Esophagus squamous epithelium (tissue), 5 donors: ENCODE data around the gene WDR37. TPM values are rescaled to one million over a fixed set of nuclear protein-coding genes. Genes with fewer than 3 reads are reported as not detected.

Source experiments
- DNase-seq: peaks from one replicate; lab custom pipeline; 2025; lab: John Stamatoyannopoulos, UW
- H3K27ac ChIP-seq, 4 donors: fragments of 200-600 bp; sonication (generic); one replicate each; pipeline ENCODE4 v1.5.1; 2016 to 2019; ENCODE audit warnings: mild to moderate bottlenecking in 1 of 4
- H3K27me3 ChIP-seq, 4 donors: fragments of 200-600 bp; sonication (generic); 1 replicate in 3 of 4; 2 replicates in 1 of 4; pipeline versions ENCODE4 v1.5.1 to v1.6.0; 2017 to 2021; ENCODE audit warnings: antibody characterized with exemption in 1 of 4
- H3K36me3 ChIP-seq, 3 donors: fragments of 200-600 bp; sonication (generic); one replicate each; pipeline ENCODE4 v1.5.1; 2016 to 2019
- H3K4me1 ChIP-seq, 3 donors: fragments of 200-600 bp; sonication (generic); one replicate each; pipeline ENCODE4 v1.5.1; 2017 to 2019
- H3K4me3 ChIP-seq, 4 donors: fragments of 200-600 bp; sonication (generic); 1 replicate in 3 of 4; 2 replicates in 1 of 4; pipeline ENCODE4 v1.5.1; 2016 to 2019; ENCODE audit warnings: mild to moderate bottlenecking in 2 of 4, moderate library complexity in 1 of 4
- H3K9me3 ChIP-seq, 3 donors: fragments of 200-600 bp; sonication (generic); one replicate each; pipeline ENCODE4 v1.5.1; 2016 to 2019
- POLR2A ChIP-seq, 4 donors: fragments of 450-650 bp; IDR thresholded peaks; one replicate each; pipeline ENCODE4 v1.6.1; 2017; ENCODE audit warnings: antibody characterized with exemption in 4 of 4, mild to moderate bottlenecking in 4 of 4, moderate library complexity in 3 of 4
- WGBS, 2 donors: methylation state at CpG; one replicate each; pipeline ENCODE4 v1.1.5; 2018; 5-methylcytosine and 5-hydroxymethylcytosine counted together
- intact Hi-C: fragments of 100-400 bp; cut with DNase I; formaldehyde crosslinking; loops from one replicate; pipeline ENCODE4 v1.15.0; 2022
- total RNA-seq, 4 donors: library from RNA; depleted of rRNA; stranded (reverse); fragments of >200 nt; gene quantifications; one replicate each; pipeline ENCODE4 v1.1.0, GENCODE V29; 2016
- TF ChIP-seq, protein P1 (sequence below), 6 experiments: fragments of 450-650 bp in 4 of 6; fragments of 200-600 bp in 2 of 6; sonication (generic) in 2 of 6; IDR thresholded peaks; one replicate each; pipeline ENCODE4 v1.5.1; 2016 to 2019; ENCODE audit warnings: antibody characterized with exemption in 6 of 6, mild to moderate bottlenecking in 4 of 6, moderate library complexity in 4 of 6
- donor health status: DM: yes; HTN: yes; CAD: no.

Gene WDR37
- total RNA-seq, 4 donors from 2014 or later, result 7.5 to 17.2 (median 11.3) TPM

DNA sequence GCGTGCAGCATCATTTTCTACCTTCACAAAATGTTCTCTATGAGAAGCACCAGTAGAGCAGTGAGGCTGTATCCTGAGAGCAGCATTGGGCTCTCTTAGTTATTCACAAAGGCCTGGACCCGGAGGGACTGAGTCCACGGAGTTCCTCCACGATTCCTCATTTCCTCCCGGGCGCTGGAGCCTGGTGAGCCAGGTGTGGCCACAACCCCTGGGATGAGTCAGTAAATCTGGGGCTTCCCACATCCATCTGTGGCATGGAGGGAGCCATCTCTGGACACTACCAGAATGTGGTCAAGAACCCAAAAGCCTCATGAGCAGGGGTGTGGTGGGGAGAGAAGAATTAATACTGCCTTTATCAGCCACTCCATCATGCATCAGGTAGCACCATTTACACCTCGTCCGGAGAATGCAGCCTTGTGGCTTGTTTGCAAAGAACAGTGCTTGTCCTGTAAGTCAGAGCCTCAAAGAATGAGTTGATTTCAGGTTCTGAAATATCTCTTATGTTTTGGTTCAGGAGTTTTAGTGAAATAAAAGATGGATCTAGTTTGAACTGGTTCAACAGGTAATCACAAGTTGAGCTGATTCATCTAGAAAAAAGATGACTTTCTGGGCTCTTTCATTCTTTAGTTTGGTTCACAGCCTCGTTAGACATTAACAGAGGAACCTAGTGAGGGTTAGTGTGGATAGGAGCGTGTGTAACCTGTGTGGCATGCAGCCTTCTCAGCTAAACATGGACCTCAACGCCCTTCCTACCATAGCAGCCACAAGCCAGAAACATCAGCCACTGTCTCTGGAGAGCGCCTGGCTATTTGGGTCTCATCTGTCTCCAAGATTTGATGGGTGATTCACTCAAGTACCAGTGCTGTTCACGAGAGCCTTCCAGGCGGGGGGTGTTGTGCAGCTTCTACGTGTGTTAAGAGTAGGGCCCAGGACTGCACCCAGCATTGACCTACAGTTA, 95.2 kb downstream of the WDR37 start:
- intact Hi-C loops, result no loop called here
- peaks cover 0 to 15% (median 0%) of the 10 kb centered on the region in 3 donors for H3K4me1 ChIP-seq
- 39 to 52% methylated on average over 14 to 15 of the region's 15 CpGs for WGBS, 2 donors
- no peak for DNase-seq
- no peak overlapping the region for H3K4me3 ChIP-seq
- H3K27me3 ChIP-seq, result no peaks in the 10 kb centered on the region
- H3K36me3 ChIP-seq, result no peaks in the 10 kb centered on the region
- peak overlapping the region in 1 of 4 donors; percentile 6 for H3K27ac ChIP-seq
- TF ChIP-seq POLR2A (IDR thresholded peaks at IDR 0.05), result no peak
- TF ChIP-seq, protein P1, sequence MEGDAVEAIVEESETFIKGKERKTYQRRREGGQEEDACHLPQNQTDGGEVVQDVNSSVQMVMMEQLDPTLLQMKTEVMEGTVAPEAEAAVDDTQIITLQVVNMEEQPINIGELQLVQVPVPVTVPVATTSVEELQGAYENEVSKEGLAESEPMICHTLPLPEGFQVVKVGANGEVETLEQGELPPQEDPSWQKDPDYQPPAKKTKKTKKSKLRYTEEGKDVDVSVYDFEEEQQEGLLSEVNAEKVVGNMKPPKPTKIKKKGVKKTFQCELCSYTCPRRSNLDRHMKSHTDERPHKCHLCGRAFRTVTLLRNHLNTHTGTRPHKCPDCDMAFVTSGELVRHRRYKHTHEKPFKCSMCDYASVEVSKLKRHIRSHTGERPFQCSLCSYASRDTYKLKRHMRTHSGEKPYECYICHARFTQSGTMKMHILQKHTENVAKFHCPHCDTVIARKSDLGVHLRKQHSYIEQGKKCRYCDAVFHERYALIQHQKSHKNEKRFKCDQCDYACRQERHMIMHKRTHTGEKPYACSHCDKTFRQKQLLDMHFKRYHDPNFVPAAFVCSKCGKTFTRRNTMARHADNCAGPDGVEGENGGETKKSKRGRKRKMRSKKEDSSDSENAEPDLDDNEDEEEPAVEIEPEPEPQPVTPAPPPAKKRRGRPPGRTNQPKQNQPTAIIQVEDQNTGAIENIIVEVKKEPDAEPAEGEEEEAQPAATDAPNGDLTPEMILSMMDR (IDR thresholded peaks at IDR 0.05), result no peak
- H3K9me3 ChIP-seq, result peaks cover 0 to 4% (median 3%) of the 10 kb centered on the region in 3 donors

DNA sequence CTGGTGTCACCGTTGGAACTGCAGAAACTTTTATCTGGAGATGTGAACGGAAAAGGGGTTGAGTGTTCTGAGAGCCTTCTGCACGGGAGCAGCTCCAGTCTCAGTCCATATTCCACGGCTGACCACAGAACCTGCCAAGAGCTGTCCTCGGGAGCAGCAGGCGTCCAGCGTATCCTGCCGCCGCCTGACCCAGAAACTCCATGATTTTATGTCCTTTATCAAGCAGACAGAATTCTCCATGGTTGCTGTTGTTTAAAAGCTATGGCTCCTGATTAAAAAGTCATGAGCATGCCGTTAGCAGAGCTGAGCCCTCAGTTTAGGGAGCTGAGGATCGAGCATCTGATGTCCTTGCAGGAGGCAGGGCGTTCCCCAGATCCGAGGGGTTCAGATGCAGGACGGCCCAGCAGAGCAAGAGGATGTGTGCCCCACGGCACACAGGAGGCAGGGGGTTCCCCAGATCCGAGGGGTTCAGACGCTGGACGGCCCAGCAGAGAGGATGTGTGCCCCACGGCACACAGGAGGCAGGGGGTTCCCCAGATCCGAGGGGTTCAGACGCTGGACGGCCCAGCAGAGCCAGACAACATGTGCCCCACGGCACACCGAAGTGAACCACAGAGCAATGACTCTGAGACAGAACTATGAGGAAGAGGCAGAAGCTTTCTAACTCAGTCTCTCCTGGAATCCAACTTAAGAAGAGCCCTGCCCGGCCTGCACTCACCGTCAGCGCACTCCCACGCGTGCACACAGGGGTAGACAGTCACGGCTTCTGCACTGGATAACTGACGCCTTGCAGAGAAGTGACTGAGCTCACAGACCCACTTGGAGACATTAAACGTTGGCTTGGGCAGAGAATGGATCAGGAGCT, 96.4 kb downstream of the WDR37 start:
- intact Hi-C loops, result no loop called here
- no peaks in the 10 kb centered on the region for H3K36me3 ChIP-seq
- 89 to 91% methylated on average over 19 to 20 of the region's 32 CpGs for WGBS, 2 donors
- peaks cover 0 to 15% (median 0%) of the 10 kb centered on the region in 3 donors for H3K4me1 ChIP-seq
- H3K27ac ChIP-seq, result no peak overlapping the region
- no peaks in the 10 kb centered on the region for H3K27me3 ChIP-seq
- H3K9me3 ChIP-seq, result no peaks in the 10 kb centered on the region
- TF ChIP-seq, protein P1 (IDR thresholded peaks at IDR 0.05), result no peak
- TF ChIP-seq POLR2A (IDR thresholded peaks at IDR 0.05), result no peak
- no peak overlapping the region for H3K4me3 ChIP-seq
- DNase-seq, result no peak

DNA sequence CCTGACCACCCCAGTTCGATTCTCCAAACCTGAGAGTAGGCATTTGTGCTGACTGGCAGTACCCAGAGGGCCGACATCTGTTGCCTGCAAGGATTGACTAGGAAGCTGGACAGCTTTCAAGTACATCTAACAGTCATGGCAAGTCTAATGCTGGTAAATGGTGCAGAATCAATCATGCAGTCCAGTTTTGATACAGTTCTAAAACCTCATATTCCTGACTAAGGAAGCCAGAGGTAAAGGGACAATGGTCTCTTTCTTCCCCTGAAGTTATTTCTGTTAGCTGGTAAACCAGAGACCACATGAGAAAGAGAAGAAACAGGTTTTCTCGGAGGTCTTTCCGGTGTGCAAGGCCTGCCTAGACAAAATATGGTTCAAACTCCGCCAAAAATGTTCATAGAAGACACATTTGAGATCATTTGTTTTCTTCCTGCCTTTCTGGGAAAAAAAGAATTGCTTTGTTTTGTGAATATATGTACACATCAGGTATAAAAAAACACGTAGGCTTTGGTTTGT, 97.1 kb downstream of the WDR37 start:
- Histone ChIP-seq H3K9me3 (no peaks in the 10 kb centered on the region), H3K4me3 (no peak overlapping the region), H3K4me1 (peaks cover 0 to 15% (median 0%) of the 10 kb centered on the region in 3 donors), H3K27me3 (no peaks in the 10 kb centered on the region), H3K27ac (no peak overlapping the region), H3K36me3 (no peaks in the 10 kb centered on the region)
- intact Hi-C loops, result no loop called here
- 81 to 93% methylated on average over 5 to 6 of the region's 6 CpGs for WGBS, 2 donors
- no peak for TF ChIP-seq POLR2A (IDR thresholded peaks at IDR 0.05)
- TF ChIP-seq, protein P1 (IDR thresholded peaks at IDR 0.05), result no peak
- no peak for DNase-seq

DNA sequence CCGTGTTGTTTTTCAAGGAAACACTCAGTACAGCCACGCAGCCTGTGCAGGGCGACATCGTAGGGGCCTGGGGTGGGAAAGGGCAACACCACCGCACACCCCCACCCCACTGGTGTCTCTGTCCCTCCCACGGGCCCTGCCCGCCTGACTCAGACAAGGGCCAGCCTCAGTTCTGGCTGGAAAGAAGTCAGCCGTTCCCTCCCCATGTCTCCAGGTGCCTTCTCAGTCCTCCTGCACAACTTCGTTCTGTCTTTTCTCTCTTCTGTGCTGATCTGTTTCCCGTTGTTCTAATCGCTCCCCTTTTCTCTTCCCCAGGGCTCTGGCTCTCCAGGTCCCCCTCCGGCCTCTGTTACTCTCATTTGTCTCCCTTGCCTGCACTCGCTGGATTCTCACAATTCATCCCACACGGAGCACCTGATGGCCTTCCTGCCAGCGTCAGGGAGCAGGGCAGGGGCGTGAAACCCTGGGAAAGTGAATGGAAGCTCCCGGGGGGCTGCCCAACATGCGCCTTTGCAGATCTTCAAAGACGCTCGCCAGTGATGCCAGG, 97.7 kb downstream of the WDR37 start:
- no peaks in the 10 kb centered on the region for H3K27me3 ChIP-seq
- intact Hi-C loops, result no loop called here
- no peak overlapping the region for H3K27ac ChIP-seq
- peaks cover 0 to 15% (median 0%) of the 10 kb centered on the region in 3 donors for H3K4me1 ChIP-seq
- 74 to 75% methylated on average over 17 to 20 of the region's 20 CpGs for WGBS, 2 donors
- no peaks in the 10 kb centered on the region for H3K36me3 ChIP-seq
- TF ChIP-seq POLR2A (IDR thresholded peaks at IDR 0.05), result no peak
- TF ChIP-seq, protein P1 (IDR thresholded peaks at IDR 0.05), result no peak
- H3K9me3 ChIP-seq, result no peaks in the 10 kb centered on the region
- DNase-seq, result no peak
- H3K4me3 ChIP-seq, result no peak overlapping the region
